ENCODE measurements around the gene XYLT2.

XYLT2 gene

DNA sequence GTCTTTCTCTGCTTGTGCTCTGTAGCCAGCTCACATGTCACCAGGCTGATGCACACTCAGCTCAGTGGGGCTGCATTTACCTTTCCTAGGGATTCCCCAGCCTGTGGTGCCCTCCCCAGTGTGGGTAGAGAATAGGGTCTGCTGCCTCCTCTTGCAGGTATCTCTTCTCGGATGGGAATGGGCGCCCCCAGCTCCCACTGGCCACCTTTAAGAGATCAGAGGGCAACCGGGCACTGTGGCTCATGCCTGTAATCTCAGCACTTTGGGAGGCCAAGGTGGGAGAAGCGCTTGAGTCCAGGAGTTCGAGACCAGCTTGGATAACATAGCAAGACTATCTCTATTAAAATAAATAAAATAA lies 3.3 kb downstream of the XYLT2 start:
- no peak overlapping the region for H3K4me3 ChIP-seq (ENCODE audit: low read depth in 1 of 2, low read length in 2 of 2)
- no peaks in the 10 kb centered on the region for H3K9me3 ChIP-seq (ENCODE audit: insufficient read depth, low read length, severe bottlenecking)
- ATAC-seq (ENCODE audit: insufficient read depth, low read depth) = no peak
- H3K27ac ChIP-seq (ENCODE audit: low read length) = no peak overlapping the region
- H3K9ac ChIP-seq (ENCODE audit: low read depth, low read length) = no peak overlapping the region
- TF ChIP-seq, protein P1, sequence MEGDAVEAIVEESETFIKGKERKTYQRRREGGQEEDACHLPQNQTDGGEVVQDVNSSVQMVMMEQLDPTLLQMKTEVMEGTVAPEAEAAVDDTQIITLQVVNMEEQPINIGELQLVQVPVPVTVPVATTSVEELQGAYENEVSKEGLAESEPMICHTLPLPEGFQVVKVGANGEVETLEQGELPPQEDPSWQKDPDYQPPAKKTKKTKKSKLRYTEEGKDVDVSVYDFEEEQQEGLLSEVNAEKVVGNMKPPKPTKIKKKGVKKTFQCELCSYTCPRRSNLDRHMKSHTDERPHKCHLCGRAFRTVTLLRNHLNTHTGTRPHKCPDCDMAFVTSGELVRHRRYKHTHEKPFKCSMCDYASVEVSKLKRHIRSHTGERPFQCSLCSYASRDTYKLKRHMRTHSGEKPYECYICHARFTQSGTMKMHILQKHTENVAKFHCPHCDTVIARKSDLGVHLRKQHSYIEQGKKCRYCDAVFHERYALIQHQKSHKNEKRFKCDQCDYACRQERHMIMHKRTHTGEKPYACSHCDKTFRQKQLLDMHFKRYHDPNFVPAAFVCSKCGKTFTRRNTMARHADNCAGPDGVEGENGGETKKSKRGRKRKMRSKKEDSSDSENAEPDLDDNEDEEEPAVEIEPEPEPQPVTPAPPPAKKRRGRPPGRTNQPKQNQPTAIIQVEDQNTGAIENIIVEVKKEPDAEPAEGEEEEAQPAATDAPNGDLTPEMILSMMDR (IDR thresholded peaks at IDR 0.05; ENCODE audit: borderline replicate concordance, extremely low read depth, low read length, poor library complexity, severe bottlenecking) = no peak
- TF ChIP-seq EZH2 (IDR thresholded peaks at IDR 0.05; ENCODE audit: borderline replicate concordance, low read depth, low read length, severe bottlenecking) = no peak
- peaks cover 37% of the 10 kb centered on the region; the same call in 1 of the 2 replicates for H4K20me1 ChIP-seq (ENCODE audit: insufficient read depth, low read length)
- H3K4me1 ChIP-seq (ENCODE audit: insufficient read depth, low read length) = peaks cover 24% of the 10 kb centered on the region
- no peak overlapping the region for H2AFZ ChIP-seq (ENCODE audit: low read depth, low read length)
- H3K4me2 ChIP-seq (ENCODE audit: insufficient read depth, low read length) = no peak overlapping the region
- peaks cover 56% of the 10 kb centered on the region for H3K79me2 ChIP-seq (ENCODE audit: insufficient read depth, low read length)
- H3K27me3 ChIP-seq (ENCODE audit: insufficient read depth, low read length, poor library complexity) = no peaks in the 10 kb centered on the region
- no peak for DNase-seq
- peaks cover 24% of the 10 kb centered on the region for H3K36me3 ChIP-seq (ENCODE audit: insufficient read depth, low read length)

DNA sequence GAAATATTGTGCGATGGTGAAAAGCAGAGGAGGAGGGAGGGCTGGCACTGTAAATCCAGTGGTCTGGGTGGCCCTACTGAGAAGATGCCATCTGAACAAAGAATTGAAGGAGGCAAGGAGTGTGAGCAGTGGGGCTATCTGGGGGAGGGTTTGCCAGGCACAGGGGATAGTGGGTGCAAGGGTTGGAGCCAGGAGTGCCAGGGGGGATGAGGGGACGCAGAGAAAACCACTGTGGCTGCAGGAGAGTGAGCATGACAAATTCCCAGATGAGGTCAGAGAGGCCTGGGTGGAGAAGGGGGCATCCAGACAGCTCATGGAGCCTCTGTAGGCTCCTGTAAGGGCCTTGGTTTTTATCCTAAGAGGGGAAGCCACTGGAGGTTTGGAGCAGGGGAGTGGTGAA lies 4.8 kb downstream of the XYLT2 start:
- Histone ChIP-seq H2AFZ (ENCODE audit: low read depth, low read length) (no peak overlapping the region), H3K79me2 (ENCODE audit: insufficient read depth, low read length) (peaks cover 56% of the 10 kb centered on the region), H3K36me3 (ENCODE audit: insufficient read depth, low read length) (peaks cover 39% of the 10 kb centered on the region), H3K9me3 (ENCODE audit: insufficient read depth, low read length, severe bottlenecking) (no peaks in the 10 kb centered on the region), H3K9ac (ENCODE audit: low read depth, low read length) (no peak overlapping the region), H3K4me1 (ENCODE audit: insufficient read depth, low read length) (peaks cover 12% of the 10 kb centered on the region), H3K27ac (ENCODE audit: low read length) (no peak overlapping the region), H3K4me3 (ENCODE audit: low read depth in 1 of 2, low read length in 2 of 2) (no peak overlapping the region), H4K20me1 (ENCODE audit: insufficient read depth, low read length) (peaks cover 40% of the 10 kb centered on the region; the same call in 1 of the 2 replicates), H3K4me2 (ENCODE audit: insufficient read depth, low read length) (no peak overlapping the region), H3K27me3 (ENCODE audit: insufficient read depth, low read length, poor library complexity) (no peaks in the 10 kb centered on the region)
- DNase-seq (no peak), ATAC-seq (ENCODE audit: insufficient read depth, low read depth) (no peak)
- TF ChIP-seq EZH2 (IDR thresholded peaks at IDR 0.05; ENCODE audit: borderline replicate concordance, low read depth, low read length, severe bottlenecking) = no peak
- TF ChIP-seq, protein P1 (IDR thresholded peaks at IDR 0.05; ENCODE audit: borderline replicate concordance, extremely low read depth, low read length, poor library complexity, severe bottlenecking) = no peak

DNA sequence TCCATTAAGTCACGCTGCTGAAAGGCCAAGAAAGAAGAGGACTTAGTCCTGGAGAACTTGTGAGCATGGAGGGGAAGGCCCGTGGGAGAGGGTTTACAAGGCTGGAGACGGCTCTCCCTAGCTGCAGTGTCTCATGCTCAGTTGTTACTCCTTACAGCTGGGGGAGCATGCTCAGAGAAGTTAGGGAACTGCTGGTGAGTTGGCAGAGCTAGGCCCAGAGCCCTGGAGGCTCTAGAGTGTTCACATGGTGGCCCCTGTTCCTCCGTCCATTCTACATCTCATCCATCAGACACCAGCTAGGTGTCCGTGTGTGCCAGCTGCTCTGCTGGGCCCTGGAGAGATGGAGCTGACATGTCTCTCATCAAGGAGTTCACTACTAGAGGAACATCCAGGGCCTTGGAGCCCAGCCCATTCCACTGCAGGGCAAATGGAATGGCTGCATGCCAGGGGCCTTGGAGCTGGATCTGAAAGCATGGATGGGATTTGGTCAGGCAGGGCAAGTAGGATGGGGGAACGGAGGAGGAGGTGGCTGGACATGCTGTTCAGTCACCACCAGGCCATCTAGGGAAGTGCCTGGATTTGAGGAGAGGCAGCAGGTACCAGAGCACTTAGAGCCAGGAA lies 6.3 kb downstream of the XYLT2 start:
- no peak overlapping the region for H2AFZ ChIP-seq (ENCODE audit: low read depth, low read length)
- H3K79me2 ChIP-seq (ENCODE audit: insufficient read depth, low read length) = peaks cover 46% of the 10 kb centered on the region
- peaks cover 53% of the 10 kb centered on the region for H3K36me3 ChIP-seq (ENCODE audit: insufficient read depth, low read length)
- H3K9ac ChIP-seq (ENCODE audit: low read depth, low read length) = no peak overlapping the region
- no peak overlapping the region for H3K4me3 ChIP-seq (ENCODE audit: low read depth in 1 of 2, low read length in 2 of 2)
- no peak for ATAC-seq (ENCODE audit: insufficient read depth, low read depth)
- no peak for TF ChIP-seq EZH2 (IDR thresholded peaks at IDR 0.05; ENCODE audit: borderline replicate concordance, low read depth, low read length, severe bottlenecking)
- TF ChIP-seq, protein P1 (IDR thresholded peaks at IDR 0.05; ENCODE audit: borderline replicate concordance, extremely low read depth, low read length, poor library complexity, severe bottlenecking) = no peak
- H3K4me1 ChIP-seq (ENCODE audit: insufficient read depth, low read length) = peaks cover 6% of the 10 kb centered on the region
- no peaks in the 10 kb centered on the region for H3K27me3 ChIP-seq (ENCODE audit: insufficient read depth, low read length, poor library complexity)
- no peaks in the 10 kb centered on the region for H3K9me3 ChIP-seq (ENCODE audit: insufficient read depth, low read length, severe bottlenecking)
- no peak for DNase-seq
- H4K20me1 ChIP-seq (ENCODE audit: insufficient read depth, low read length) = peaks cover 46% of the 10 kb centered on the region; the same call in 1 of the 2 replicates
- H3K4me2 ChIP-seq (ENCODE audit: insufficient read depth, low read length) = no peak overlapping the region
- H3K27ac ChIP-seq (ENCODE audit: low read length) = no peak overlapping the region

All from DND-41 (cell line).